Measurements from ENCODE around the gene PC. TPM values are rescaled to one million over a fixed set of nuclear protein-coding genes. Genes with fewer than 3 reads are reported as not detected.

PC gene
- total RNA-seq, 2 donors from 2014 or later = 5.8 to 7.4 TPM

GRCh38 chr11:66910016-66910415 lies 48.2 kb downstream of the PC start:
- H3K9me3 ChIP-seq (ENCODE audit: control insufficient read depth, low read length, poor library complexity, severe bottlenecking) = no peaks in the 10 kb centered on the region
- Mint-ChIP-seq H3K4me3 (no peak overlapping the region), H3K4me1 (no peaks in the 10 kb centered on the region), H3K27me3 (peaks cover 9% of the 10 kb centered on the region), H3K27ac (no peak overlapping the region), H3K36me3 (ENCODE audit: low read depth) (no peaks in the 10 kb centered on the region)
- DNase-seq (no peak), ATAC-seq (no peak)

GRCh38 chr11:66909181-66909580 lies 49.0 kb downstream of the PC start:
- Mint-ChIP-seq H3K36me3 (ENCODE audit: low read depth) (no peaks in the 10 kb centered on the region), H3K4me3 (no peak overlapping the region), H3K4me1 (no peaks in the 10 kb centered on the region), H3K27me3 (peaks cover 11% of the 10 kb centered on the region), H3K27ac (no peak overlapping the region)
- ATAC-seq = no peak
- DNase-seq = no peak
- no peaks in the 10 kb centered on the region for H3K9me3 ChIP-seq (ENCODE audit: control insufficient read depth, low read length, poor library complexity, severe bottlenecking)

DNA sequence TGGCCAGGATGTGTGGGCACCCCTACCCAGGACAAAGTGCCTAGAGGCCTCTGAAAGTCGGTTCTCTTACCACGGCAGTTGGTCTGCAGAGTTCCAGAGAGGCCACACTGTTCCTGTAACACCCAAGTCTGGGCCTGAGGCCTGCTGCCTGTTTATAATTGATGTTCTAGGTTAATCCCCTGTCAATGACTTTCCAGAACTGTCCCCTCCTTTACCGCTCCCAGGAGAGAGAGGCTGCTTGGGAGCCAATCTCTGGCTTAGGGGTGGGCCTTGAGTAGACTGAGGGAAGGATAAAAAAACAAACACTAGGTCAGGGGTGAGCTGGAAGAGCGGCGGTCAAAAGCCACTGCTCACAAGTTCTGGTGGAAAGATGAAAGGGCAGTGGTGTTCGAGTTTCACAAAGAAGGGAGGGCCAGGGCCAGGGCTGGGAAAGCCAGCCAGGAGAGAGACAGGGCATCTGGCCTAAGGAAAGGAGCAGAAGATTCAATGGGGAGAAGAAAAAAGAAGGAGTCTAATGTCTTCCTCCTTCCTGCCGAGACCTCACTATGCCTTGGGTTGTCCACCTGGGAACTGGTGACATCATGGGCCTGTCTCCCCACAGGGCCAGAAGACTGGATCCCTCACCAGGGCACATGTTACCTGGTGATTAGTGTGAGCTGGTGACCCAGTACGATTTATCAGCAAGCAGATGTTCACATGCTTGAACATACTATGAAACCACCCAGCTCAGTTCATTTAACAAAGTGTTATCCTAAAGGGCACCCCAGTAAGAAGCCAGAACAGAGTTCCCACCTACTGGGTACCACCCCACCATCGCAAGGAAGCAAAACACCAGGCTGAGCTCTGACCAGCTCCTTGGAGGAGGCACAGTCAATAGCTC lies 50.2 kb downstream of the PC start:
- Mint-ChIP-seq H3K36me3 (ENCODE audit: low read depth) (no peaks in the 10 kb centered on the region), H3K4me3 (no peak overlapping the region), H3K27ac (no peak overlapping the region), H3K4me1 (no peaks in the 10 kb centered on the region), H3K27me3 (peaks cover 11% of the 10 kb centered on the region)
- DNase-seq (no peak), ATAC-seq (no peak)
- no peaks in the 10 kb centered on the region for H3K9me3 ChIP-seq (ENCODE audit: control insufficient read depth, low read length, poor library complexity, severe bottlenecking)

DNA sequence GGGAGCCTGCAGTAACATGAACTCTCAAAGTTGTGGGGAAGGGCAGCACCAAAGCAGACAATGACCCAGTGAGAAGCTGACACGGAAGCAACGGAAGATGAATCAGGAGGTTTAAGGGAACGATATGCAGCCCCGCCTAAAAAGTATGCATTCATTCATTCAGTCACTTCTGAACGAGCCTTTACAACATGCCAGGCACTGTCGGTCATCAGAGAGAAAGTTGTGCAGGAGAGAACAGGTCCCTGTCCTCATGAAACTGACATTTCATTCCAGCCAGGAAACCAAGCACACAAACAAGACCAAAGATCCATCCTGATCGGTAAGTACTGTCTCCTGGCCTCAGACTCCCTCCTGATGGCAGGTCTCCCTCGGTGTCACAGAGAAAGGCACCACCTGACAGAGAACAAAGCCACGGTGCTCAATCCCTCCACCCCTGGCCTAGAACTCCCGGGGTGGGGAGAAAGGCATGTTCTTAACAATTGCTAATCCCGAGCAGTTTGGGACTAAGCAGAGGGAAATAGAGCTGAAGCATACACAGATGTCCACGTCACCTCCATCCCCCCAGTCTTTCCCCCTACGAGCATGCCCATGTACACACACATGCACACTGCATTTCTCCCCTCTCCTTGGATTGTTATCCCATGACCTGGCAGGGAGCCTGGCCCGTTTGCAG lies 52.0 kb downstream of the PC start:
- peaks cover 2% of the 10 kb centered on the region for H3K36me3 Mint-ChIP-seq (ENCODE audit: low read depth)
- no peak overlapping the region for H3K4me3 Mint-ChIP-seq
- no peaks in the 10 kb centered on the region for H3K4me1 Mint-ChIP-seq
- H3K9me3 ChIP-seq (ENCODE audit: control insufficient read depth, low read length, poor library complexity, severe bottlenecking) = no peaks in the 10 kb centered on the region
- H3K27ac Mint-ChIP-seq = no peak overlapping the region
- DNase-seq = no peak
- ATAC-seq = no peak
- H3K27me3 Mint-ChIP-seq = peaks cover 11% of the 10 kb centered on the region

DNA sequence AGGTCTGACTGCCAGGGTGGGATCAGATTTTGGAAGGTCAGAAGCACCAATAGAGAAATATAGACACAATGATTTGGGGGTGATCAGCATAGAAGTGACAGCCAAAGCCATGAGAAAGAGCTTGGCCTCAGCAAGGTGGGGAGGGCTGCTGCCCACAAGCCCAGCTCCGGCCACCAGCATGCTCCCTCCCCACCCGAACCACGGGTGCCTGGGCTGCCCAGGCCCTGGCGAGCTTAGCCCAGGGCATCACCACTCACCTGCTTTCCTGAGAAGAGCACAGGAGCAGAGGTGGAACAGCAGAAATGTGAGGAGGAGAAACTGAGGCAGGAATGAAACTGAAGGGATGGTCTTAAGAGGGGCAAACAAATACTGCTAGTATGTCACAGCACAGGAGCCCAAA lies 52.6 kb downstream of the PC start:
- Mint-ChIP-seq H3K27ac (no peak overlapping the region), H3K36me3 (ENCODE audit: low read depth) (peaks cover 2% of the 10 kb centered on the region), H3K27me3 (peaks cover 11% of the 10 kb centered on the region), H3K4me3 (no peak overlapping the region), H3K4me1 (no peaks in the 10 kb centered on the region)
- ATAC-seq (no peak), DNase-seq (no peak)
- H3K9me3 ChIP-seq (ENCODE audit: control insufficient read depth, low read length, poor library complexity, severe bottlenecking) = no peaks in the 10 kb centered on the region

- H3K27me3 Mint-ChIP-seq = peaks cover 11% of the 10 kb centered on the region
- DNase-seq = no peak
- H3K4me1 Mint-ChIP-seq = no peaks in the 10 kb centered on the region
- no peak for ATAC-seq
- H3K36me3 Mint-ChIP-seq (ENCODE audit: low read depth) = peaks cover 2% of the 10 kb centered on the region
- H3K27ac Mint-ChIP-seq = no peak overlapping the region
- no peak overlapping the region for H3K4me3 Mint-ChIP-seq
- no peaks in the 10 kb centered on the region for H3K9me3 ChIP-seq (ENCODE audit: control insufficient read depth, low read length, poor library complexity, severe bottlenecking)
Observed at GRCh38 chr11:66904981-66905521, 53.1 kb downstream of the PC start.

DNA sequence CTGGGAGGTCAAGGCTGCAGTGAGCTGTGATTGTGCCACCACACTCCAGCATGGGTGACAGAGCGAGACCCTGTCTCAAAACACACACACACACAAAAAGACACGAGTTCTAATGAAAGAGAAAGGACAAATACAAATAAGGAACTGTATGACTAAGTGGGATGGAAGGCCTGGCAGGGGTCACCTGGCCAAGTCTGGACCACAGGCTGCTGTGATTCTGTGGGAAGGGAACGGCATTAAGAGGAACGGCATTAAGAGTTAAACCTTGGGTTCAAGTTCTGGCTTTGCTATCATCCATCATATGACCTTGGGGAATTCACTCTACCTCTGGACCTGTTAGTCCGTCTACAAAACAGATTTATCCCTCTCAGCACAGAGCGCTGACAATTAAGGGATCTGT lies 53.6 kb downstream of the PC start:
- Mint-ChIP-seq H3K36me3 (ENCODE audit: low read depth) (peaks cover 2% of the 10 kb centered on the region), H3K4me1 (no peaks in the 10 kb centered on the region), H3K27ac (no peak overlapping the region), H3K4me3 (no peak overlapping the region), H3K27me3 (peaks cover 11% of the 10 kb centered on the region)
- ATAC-seq (no peak), DNase-seq (no peak)
- H3K9me3 ChIP-seq (ENCODE audit: control insufficient read depth, low read length, poor library complexity, severe bottlenecking) = no peaks in the 10 kb centered on the region

GRCh38 chr11:66904055-66904454 lies 54.1 kb downstream of the PC start:
- no peak for DNase-seq
- ATAC-seq = no peak
- peaks cover 11% of the 10 kb centered on the region for H3K27me3 Mint-ChIP-seq
- no peaks in the 10 kb centered on the region for H3K9me3 ChIP-seq (ENCODE audit: control insufficient read depth, low read length, poor library complexity, severe bottlenecking)
- no peak overlapping the region for H3K4me3 Mint-ChIP-seq
- peaks cover 2% of the 10 kb centered on the region for H3K36me3 Mint-ChIP-seq (ENCODE audit: low read depth)
- H3K4me1 Mint-ChIP-seq = no peaks in the 10 kb centered on the region
- no peak overlapping the region for H3K27ac Mint-ChIP-seq

- ATAC-seq (no peak), DNase-seq (no peak)
- Mint-ChIP-seq H3K4me1 (no peaks in the 10 kb centered on the region), H3K4me3 (no peak overlapping the region), H3K27ac (no peak overlapping the region), H3K27me3 (peaks cover 11% of the 10 kb centered on the region), H3K36me3 (ENCODE audit: low read depth) (peaks cover 2% of the 10 kb centered on the region)
- H3K9me3 ChIP-seq (ENCODE audit: control insufficient read depth, low read length, poor library complexity, severe bottlenecking) = no peaks in the 10 kb centered on the region
Observed at GRCh38 chr11:66902486-66903177, 55.6 kb downstream of the PC start.

DNA sequence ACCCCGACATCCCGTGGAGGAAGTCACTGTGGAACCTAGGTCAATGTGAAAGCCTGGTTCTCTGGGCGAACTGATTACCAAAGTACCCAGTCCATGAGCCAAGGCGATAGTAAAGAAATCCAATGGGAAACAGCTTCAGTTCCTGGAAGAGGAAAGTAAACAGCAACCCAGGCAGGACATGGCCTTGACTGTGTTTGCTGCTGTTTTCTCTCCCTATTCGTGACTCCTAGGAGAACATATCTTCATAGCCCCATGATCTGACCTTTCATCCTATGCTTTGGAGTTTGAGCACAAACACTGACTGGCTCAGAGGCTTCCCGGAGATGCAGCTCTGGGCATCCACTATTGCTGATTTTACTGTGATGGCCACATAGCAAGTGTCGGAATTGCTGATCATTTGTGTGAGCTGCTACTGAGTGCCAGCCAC lies 56.2 kb downstream of the PC start:
- DNase-seq (no peak), ATAC-seq (no peak)
- H3K9me3 ChIP-seq (ENCODE audit: control insufficient read depth, low read length, poor library complexity, severe bottlenecking) = no peaks in the 10 kb centered on the region
- Mint-ChIP-seq H3K36me3 (ENCODE audit: low read depth) (peaks cover 2% of the 10 kb centered on the region), H3K27ac (no peak overlapping the region), H3K4me3 (no peak overlapping the region), H3K4me1 (no peaks in the 10 kb centered on the region), H3K27me3 (peaks cover 11% of the 10 kb centered on the region)

DNA sequence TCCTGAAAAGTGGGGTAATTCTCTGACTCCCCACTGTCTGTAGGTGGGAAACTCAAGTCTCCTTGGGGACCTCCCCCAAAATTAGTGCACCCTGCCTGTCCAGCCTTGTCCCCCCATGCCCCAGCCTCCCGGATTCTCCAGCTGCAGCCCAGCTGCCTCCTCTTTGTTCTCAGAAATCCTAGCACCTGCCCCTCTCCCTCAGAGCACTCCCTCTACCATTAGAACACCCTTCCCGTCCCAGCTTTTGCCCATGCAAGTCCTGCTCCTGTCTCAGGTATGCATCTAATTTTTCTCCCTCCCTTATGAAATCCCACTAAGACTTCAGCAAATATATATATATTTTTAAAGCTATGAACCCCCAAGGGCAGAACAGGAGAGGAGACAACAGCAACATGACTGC lies 64.0 kb downstream of the PC start:
- H3K27ac Mint-ChIP-seq = no peak overlapping the region
- H3K9me3 ChIP-seq (ENCODE audit: control insufficient read depth, low read length, poor library complexity, severe bottlenecking) = no peaks in the 10 kb centered on the region
- peaks cover 3% of the 10 kb centered on the region for H3K36me3 Mint-ChIP-seq (ENCODE audit: low read depth)
- H3K27me3 Mint-ChIP-seq = peaks cover 21% of the 10 kb centered on the region
- H3K4me3 Mint-ChIP-seq = no peak overlapping the region
- peaks cover 2% of the 10 kb centered on the region for H3K4me1 Mint-ChIP-seq
- ATAC-seq (no peak), DNase-seq (no peak)

DNA sequence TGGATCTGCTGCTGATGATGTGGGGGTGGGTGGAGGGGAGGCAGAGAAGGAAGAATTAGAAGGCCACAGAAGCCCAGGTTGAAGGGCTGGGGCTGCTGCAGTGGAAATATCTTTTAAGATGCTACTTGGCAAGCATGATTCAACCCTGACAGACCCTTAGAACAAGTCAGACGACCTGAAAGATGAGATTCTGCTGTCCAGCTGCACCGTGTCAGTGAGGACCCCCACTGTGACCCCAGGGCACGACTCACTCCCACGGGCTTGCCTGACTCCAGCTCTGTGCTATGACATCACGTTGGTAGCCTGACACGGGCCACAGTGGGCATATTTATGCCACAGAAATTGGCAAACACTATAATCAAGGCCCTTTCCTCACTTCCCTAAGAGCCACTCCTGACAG lies 65.3 kb downstream of the PC start:
- DNase-seq (no peak), ATAC-seq (no peak)
- Mint-ChIP-seq H3K4me1 (peaks cover 4% of the 10 kb centered on the region), H3K27ac (no peak overlapping the region), H3K4me3 (no peak overlapping the region), H3K36me3 (ENCODE audit: low read depth) (peaks cover 3% of the 10 kb centered on the region), H3K27me3 (peaks cover 21% of the 10 kb centered on the region)
- no peaks in the 10 kb centered on the region for H3K9me3 ChIP-seq (ENCODE audit: control insufficient read depth, low read length, poor library complexity, severe bottlenecking)
